H1 (cell line): Measurements from ENCODE around the gene GRIA4. TPM values are rescaled to one million over a fixed set of nuclear protein-coding genes. Genes with fewer than 3 reads are reported as not detected.

ENCODE experiments used
- BACH1 ChIP-seq: IDR thresholded peaks from 2 replicates; pipeline ENCODE4 v1.6.1; 2012; ENCODE audit warnings: low read length, improper control_type of control experiment
- CBX8 ChIP-seq: fragments of 300-800, 300-1000 bp; sonication (generic); IDR thresholded peaks from 2 replicates; pipeline ENCODE4 v1.7.1; 2016; ENCODE audit warnings: low read depth, low read length, borderline replicate concordance
- FOSL1 ChIP-seq: IDR thresholded peaks from 2 replicates; pipeline ENCODE4 v1.6.1; 2011; ENCODE audit warnings: mild to moderate bottlenecking, low read depth, low read length, moderate library complexity; ENCODE audit not compliant: insufficient read depth
- SIN3A ChIP-seq, 2 experiments: IDR thresholded peaks in 1 of 2; conservative IDR thresholded peaks in 1 of 2; 2 replicates each; pipeline ENCODE4 v1.6.1; 2011 to 2012; ENCODE audit warnings: low read length in 2 of 2, improper control_type of control experiment in 1 of 2, low read depth in 1 of 2, mild to moderate bottlenecking in 1 of 2
- TBP ChIP-seq: IDR thresholded peaks from 2 replicates; pipeline ENCODE4 v1.6.1; 2011; ENCODE audit warnings: low read depth, low read length, improper control_type of control experiment
- TCF12 ChIP-seq: IDR thresholded peaks from 2 replicates; pipeline ENCODE4 v1.6.1; 2011; ENCODE audit warnings: low read depth, mild to moderate bottlenecking, low read length
- polyA plus RNA-seq, 7 experiments: library from polyadenylated mRNA; depleted of rRNA in 3 of 7; stranded (reverse) in 5 of 7; unstranded in 2 of 7; fragments of >200 nt in 5 of 7; fragments of 200-250 nt in 2 of 7; gene quantifications; 1 replicate in 5 of 7; 2 replicates in 1 of 7; 4 replicates in 1 of 7; pipeline versions ENCODE4 v1.2.1 to v1.2.3, GENCODE V29; 2011 to 2013; ENCODE audit warnings: missing spikeins in 2 of 7, mixed read lengths in 2 of 7
- total RNA-seq: library from RNA; stranded (reverse); fragmentation: NEBNext Ultra II Directional; extraction: Animal tissue kit (Norgen Biotek cat#: 25700); gene quantifications from 2 replicates; pipeline ENCODE4 v1.2.1, GENCODE V29; 2021
- TF ChIP-seq, protein P1 (sequence below), 3 experiments: IDR thresholded peaks; 1 replicate in 2 of 3; 2 replicates in 1 of 3; pipeline versions ENCODE4 v1.5.1 to v1.6.1; 2011; ENCODE audit warnings: low read length in 3 of 3, mild to moderate bottlenecking in 3 of 3, inconsistent platforms in 2 of 3, low read depth in 1 of 3, moderate library complexity in 1 of 3; ENCODE audit not compliant: insufficient read depth in 1 of 3; ENCODE audit errors: control extremely low read depth in 1 of 3

GRIA4 gene
- total and polyA plus RNA-seq, 2 of the 8 experiments (the other 6 are each of a cell fraction or from before 2014, with no cell fraction given) = 12.5 to 21.8 TPM

DNA sequence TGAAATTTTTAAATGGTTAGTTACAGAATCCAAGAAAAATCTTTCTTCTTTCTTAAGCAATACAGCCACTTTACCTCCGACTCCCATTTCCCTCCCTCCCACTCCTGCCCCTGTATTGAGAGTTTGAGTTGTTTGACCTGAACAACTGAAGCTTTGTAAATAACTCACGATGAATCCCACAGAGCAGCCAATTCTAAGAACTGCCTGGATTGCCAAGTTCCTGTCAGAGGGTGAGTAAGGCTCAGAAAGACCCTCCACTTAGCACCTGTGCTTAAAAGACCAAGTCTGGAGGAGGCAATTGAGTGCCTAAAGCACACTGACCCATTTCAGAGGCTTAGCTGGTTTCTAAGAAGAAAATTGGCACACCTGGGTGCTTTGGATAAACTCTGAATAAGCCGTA, 253.7 kb downstream of the GRIA4 start (continued):
- no peak for TF ChIP-seq CBX8
- TF ChIP-seq SIN3A (conservative IDR thresholded peaks at IDR 0.05 in 1 of 2, IDR thresholded peaks at IDR 0.05 in 1 of 2; ENCODE audit: low read depth in 1 of 2, low read length in 2 of 2) = no peak
- TF ChIP-seq, protein P1, sequence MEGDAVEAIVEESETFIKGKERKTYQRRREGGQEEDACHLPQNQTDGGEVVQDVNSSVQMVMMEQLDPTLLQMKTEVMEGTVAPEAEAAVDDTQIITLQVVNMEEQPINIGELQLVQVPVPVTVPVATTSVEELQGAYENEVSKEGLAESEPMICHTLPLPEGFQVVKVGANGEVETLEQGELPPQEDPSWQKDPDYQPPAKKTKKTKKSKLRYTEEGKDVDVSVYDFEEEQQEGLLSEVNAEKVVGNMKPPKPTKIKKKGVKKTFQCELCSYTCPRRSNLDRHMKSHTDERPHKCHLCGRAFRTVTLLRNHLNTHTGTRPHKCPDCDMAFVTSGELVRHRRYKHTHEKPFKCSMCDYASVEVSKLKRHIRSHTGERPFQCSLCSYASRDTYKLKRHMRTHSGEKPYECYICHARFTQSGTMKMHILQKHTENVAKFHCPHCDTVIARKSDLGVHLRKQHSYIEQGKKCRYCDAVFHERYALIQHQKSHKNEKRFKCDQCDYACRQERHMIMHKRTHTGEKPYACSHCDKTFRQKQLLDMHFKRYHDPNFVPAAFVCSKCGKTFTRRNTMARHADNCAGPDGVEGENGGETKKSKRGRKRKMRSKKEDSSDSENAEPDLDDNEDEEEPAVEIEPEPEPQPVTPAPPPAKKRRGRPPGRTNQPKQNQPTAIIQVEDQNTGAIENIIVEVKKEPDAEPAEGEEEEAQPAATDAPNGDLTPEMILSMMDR (IDR thresholded peaks at IDR 0.05; ENCODE audit: control extremely low read depth in 1 of 3, insufficient read depth in 1 of 3, low read depth in 1 of 3, low read length in 3 of 3) = no peak
- no peak for TF ChIP-seq TBP
- TF ChIP-seq TCF12 = no peak
- TF ChIP-seq FOSL1 = no peak
- no peak for TF ChIP-seq BACH1
- TF ChIP-seq, all 59 proteins: peak for 0
